NCI-H1694 treated with DMSO at 0.1 percent for 48 hours (cell line): ENCODE measurements around the gene RUVBL2.
A peak's percentile ranks its signal among the peaks of the same experiment; 100 is the strongest.

ENCODE experiments used
- DNase-seq: peaks from one replicate; lab custom pipeline; 2025; lab: John Stamatoyannopoulos, UW

RUVBL2 gene

GRCh38 chr19:48964205-48965039 is 29.3 kb upstream of the RUVBL2 start:
- no peak for DNase-seq

GRCh38 chr19:48965040-48965805 is 28.5 kb upstream of the RUVBL2 start, which contains the start of gene FTL:
FTL (plus strand) TSS chr19:48965309; CDS start chr19:48965508, 199 bp downstream.
- peak; percentile 89 for DNase-seq

- DNase-seq = peak; percentile 86
Measured at GRCh38 chr19:48965806-48966540, 27.7 kb upstream of the RUVBL2 start.

- no peak for DNase-seq
Measured at GRCh38 chr19:48966541-48967345, 26.9 kb upstream of the RUVBL2 start.

- no peak for DNase-seq
Measured at GRCh38 chr19:48967346-48968178, 26.1 kb upstream of the RUVBL2 start.

- DNase-seq = no peak
Measured at GRCh38 chr19:48968179-48968661, 25.5 kb upstream of the RUVBL2 start.

GRCh38 chr19:48968813-48969218 is 24.9 kb upstream of the RUVBL2 start:
- no peak for DNase-seq

- DNase-seq = no peak
Measured at GRCh38 chr19:48969276-48970138, 24.2 kb upstream of the RUVBL2 start.

- no peak for DNase-seq
Measured at GRCh38 chr19:48970139-48970766, 23.4 kb upstream of the RUVBL2 start.

GRCh38 chr19:48970923-48971395 is 22.7 kb upstream of the RUVBL2 start:
- peak; percentile 51 for DNase-seq

- peak; percentile 28 for DNase-seq
Measured at GRCh38 chr19:48975947-48976847, 17.5 kb upstream of the RUVBL2 start.

- DNase-seq = no peak
Measured at GRCh38 chr19:48977061-48977460, 16.6 kb upstream of the RUVBL2 start.

- DNase-seq = no peak
Measured at GRCh38 chr19:48982280-48982679, 11.4 kb upstream of the RUVBL2 start.

- DNase-seq = no peak
Measured at GRCh38 chr19:48985711-48986110, 8.0 kb upstream of the RUVBL2 start.

GRCh38 chr19:48986211-48986610 is 7.5 kb upstream of the RUVBL2 start:
- no peak for DNase-seq

GRCh38 chr19:48987323-48987722 is 6.4 kb upstream of the RUVBL2 start:
- no peak for DNase-seq

- no peak for DNase-seq
Measured at GRCh38 chr19:48988286-48988685, 5.4 kb upstream of the RUVBL2 start.

GRCh38 chr19:48988860-48989259 is 4.8 kb upstream of the RUVBL2 start:
- DNase-seq = no peak
